Pancreas (tissue), 10 donors: ENCODE data around the gene CCDC112. TPM values are rescaled to one million over a fixed set of nuclear protein-coding genes. Genes with fewer than 3 reads are reported as not detected.
"Not testable (repeated sequence)": the region's sequence is repeated elsewhere in the genome, so short reads cannot be mapped to it uniquely, and the experiment has no call there.

ENCODE experiments used
- ATAC-seq, 4 donors: fragments of 200-7000 bp; cut with Tn5 transposase; one replicate each; pipeline versions ENCODE4 v1.8.0 to v1.9.1; 2020; ENCODE audit warnings: mild to moderate bottlenecking in 4 of 4, moderate library complexity in 4 of 4
- DNase-seq, 6 donors: peaks; one replicate each; pipeline ENCODE4 v3.0.0-alpha.2; 2020
- FAIRE-seq: peaks from 2 replicates; lab custom pipeline; 2012; peaks lifted over from hg19 to GRCh38; lab: Jason Lieb, UNC
- H3K27ac ChIP-seq, 4 donors: fragments of 200-600 bp; sonication (generic); 1 replicate in 3 of 4; 2 replicates in 1 of 4; pipeline versions ENCODE4 v1.5.0 to v1.8.0; 2020
- H3K27me3 ChIP-seq, 4 donors: fragments of 200-600 bp; one replicate each; pipeline ENCODE4 v1.8.0; 2021
- H3K36me3 ChIP-seq, 3 donors: fragments of 200-600 bp; sonication (generic) in 1 of 3; one replicate each; pipeline versions ENCODE4 v1.5.0 to v1.8.0; 2020 to 2021
- H3K4me1 ChIP-seq, 3 donors: fragments of 200-600 bp; one replicate each; pipeline ENCODE4 v1.8.0; 2021
- H3K4me3 ChIP-seq, 4 donors: fragments of 200-600 bp; sonication (generic) in 2 of 4; one replicate each; pipeline versions ENCODE4 v1.5.0 to v1.8.0; 2020 to 2021
- H3K9me3 ChIP-seq, 4 donors: fragments of 200-600 bp; one replicate each; pipeline ENCODE4 v1.8.0; 2021
- CTCF ChIP-seq, 4 donors: fragments of 200-600 bp; sonication (generic) in 3 of 4; IDR thresholded peaks; one replicate each; pipeline versions ENCODE4 v1.5.0 to v1.8.0; 2021; ENCODE audit warnings: antibody characterized with exemption in 4 of 4
- WGBS, 2 donors: extraction: QIAGEN DNeasy Blood & Tissue Kit; methylation state at CpG; one replicate each; pipeline ENCODE4 v1.1.7; 2013; 5-methylcytosine and 5-hydroxymethylcytosine counted together
- intact Hi-C, 3 donors: fragments of 100-400 bp; cut with DNase I; formaldehyde crosslinking; loops; one replicate each; pipeline versions ENCODE4 v1.11.1 to v1.14.2; 2022
- polyA plus RNA-seq, 2 donors: library from polyadenylated mRNA; stranded (reverse); fragments of 200-250 nt; gene quantifications; one replicate each; pipeline ENCODE4 v1.2.3, GENCODE V29; 2013
- total RNA-seq, 6 donors: library from RNA; stranded (reverse); fragmentation: NEBNext Ultra II Directional in 4 of 6; extraction: Animal tissue kit (Norgen Biotek cat#: 25700) in 4 of 6; gene quantifications; one replicate each; pipeline versions ENCODE4 v1.2.1 to v1.2.4, GENCODE V29; 2021 to 2023
- donor health status: healthy with polysubstance abuse.
- donor health status: DM: no; HTN: no; CAD: no; lungs with moderate emphysema.
- donor health status: DM: no; HTN: no; CAD: no.
- donor health status: control.
- donor health status: control.
- donor health status: Bipolar disorder and iron deficiency.
- donor health status: DM: yes; HTN: yes; CAD: no.
- donor health status: DM: no; HTN: no; CAD: no.
- donor health status: DM: no; HTN: no; CAD: no.
- donor health status: DM: yes; HTN: yes; CAD: no.

CCDC112 gene
- total and polyA plus RNA-seq, 8 donors: 3.3 to 7.9 (median 5.0) TPM

DNA sequence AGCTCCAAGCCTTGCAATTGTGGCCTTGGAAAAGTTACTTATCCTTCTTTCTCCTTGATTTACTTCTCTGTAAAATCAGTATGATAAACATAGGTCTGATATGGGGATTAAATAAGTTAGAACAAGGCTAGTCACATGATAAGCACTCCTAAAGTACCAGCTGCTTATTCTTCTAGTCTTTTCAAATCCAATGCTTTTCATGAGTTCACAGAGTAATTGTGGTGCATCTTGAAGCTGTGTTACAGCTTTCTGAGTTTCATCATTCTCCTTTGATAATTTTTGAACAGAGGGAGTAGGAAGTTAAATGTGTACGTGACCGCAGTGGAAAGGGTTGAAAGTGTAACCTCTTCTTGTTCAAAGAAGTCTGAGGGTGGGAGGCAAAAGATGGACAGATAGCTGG is 38.8 kb upstream of the CCDC112 start:
- no peak for TF ChIP-seq CTCF (IDR thresholded peaks at IDR 0.05)
- DNase-seq: no peak
- Histone ChIP-seq H3K27ac (no peak overlapping the region), H3K4me1 (no peaks in the 10 kb centered on the region), H3K4me3 (no peak overlapping the region), H3K27me3 (no peaks in the 10 kb centered on the region), H3K9me3 (peaks cover 0 to 4% (median 0%) of the 10 kb centered on the region in 4 donors), H3K36me3 (no peaks in the 10 kb centered on the region)
- FAIRE-seq: no peak
- ATAC-seq: no peak
- intact Hi-C loops: no loop called here
- WGBS, 2 donors: 71 to 73% methylated on average over 2 of the region's 2 CpGs

- FAIRE-seq: no peak
- WGBS, 2 donors: 94 to 100% methylated on average over 1 of the region's 1 CpG
- Histone ChIP-seq H3K27me3 (no peaks in the 10 kb centered on the region), H3K36me3 (no peaks in the 10 kb centered on the region), H3K4me1 (no peaks in the 10 kb centered on the region), H3K9me3 (peaks cover 0 to 4% (median 0%) of the 10 kb centered on the region in 4 donors), H3K4me3 (no peak overlapping the region), H3K27ac (no peak overlapping the region)
- intact Hi-C loops: no loop called here
- TF ChIP-seq CTCF (IDR thresholded peaks at IDR 0.05): no peak
- ATAC-seq: no peak
- no peak for DNase-seq
Observed at GRCh38 chr5:115333164-115333563, 36.7 kb upstream of the CCDC112 start.

GRCh38 chr5:115330830-115331229 is 34.4 kb upstream of the CCDC112 start:
- H3K27me3 ChIP-seq: no peaks in the 10 kb centered on the region
- intact Hi-C loops: no loop called here
- no peaks in the 10 kb centered on the region for H3K36me3 ChIP-seq
- H3K4me1 ChIP-seq: no peaks in the 10 kb centered on the region
- WGBS, 2 donors: 64 to 65% methylated on average over 2 of the region's 2 CpGs
- H3K27ac ChIP-seq: no peak overlapping the region
- DNase-seq (no peak), ATAC-seq (no peak), FAIRE-seq (no peak)
- H3K9me3 ChIP-seq: no peaks in the 10 kb centered on the region
- no peak for TF ChIP-seq CTCF (IDR thresholded peaks at IDR 0.05)
- H3K4me3 ChIP-seq: no peak overlapping the region

- intact Hi-C loops: no loop called here
- Histone ChIP-seq H3K9me3 (no peaks in the 10 kb centered on the region), H3K4me3 (no peak overlapping the region), H3K27me3 (no peaks in the 10 kb centered on the region), H3K36me3 (no peaks in the 10 kb centered on the region), H3K4me1 (no peaks in the 10 kb centered on the region), H3K27ac (no peak overlapping the region)
- no peak for FAIRE-seq
- no peak for DNase-seq
- no peak for ATAC-seq
- WGBS, 2 donors: 84 to 90% methylated on average over 8 of the region's 8 CpGs
- TF ChIP-seq CTCF (IDR thresholded peaks at IDR 0.05): no peak
Observed at GRCh38 chr5:115329475-115329874, 33.0 kb upstream of the CCDC112 start.

GRCh38 chr5:115328617-115329274 is 32.3 kb upstream of the CCDC112 start:
- intact Hi-C loops, H3K4me3 ChIP-seq, FAIRE-seq, H3K36me3 ChIP-seq, DNase-seq, H3K27me3 ChIP-seq, H3K27ac ChIP-seq, ATAC-seq, H3K9me3 ChIP-seq, H3K4me1 ChIP-seq: not testable (repeated sequence)
- 57 to 58% methylated on average over 6 of the region's 6 CpGs for WGBS, 2 donors
